Endothelial cell of umbilical vein (primary cell): Measurements from ENCODE around the gene RAI1. TPM values are rescaled to one million over a fixed set of nuclear protein-coding genes. Genes with fewer than 3 reads are reported as not detected.

ENCODE experiments used
- BruUV-seq: library from RNA; stranded (reverse); fragments of 400-500 nt; replicated peaks from 2 replicates; lab custom pipeline; 2021; lab: Mats Ljungman, UMichigan
- CTCF ChIA-PET: fragments of 300-600, 350-600 bp; sonication (Branson Sonifier 250); formaldehyde crosslinking; loops from one replicate; lab custom pipeline; 2021; ENCODE audit warnings: antibody characterized with exemption, inconsistent platforms; lab: Charles Lee
- POLR2A ChIA-PET: fragments of 300-600, 350-600 bp; sonication (Branson Sonifier 250); formaldehyde crosslinking; loops from one replicate; lab custom pipeline; 2021; ENCODE audit warnings: antibody characterized with exemption, inconsistent platforms; lab: Charles Lee
- DNase-seq: peaks from one replicate; pipeline ENCODE4 v3.0.0-alpha.2; 2011; ENCODE audit warnings: low read depth, low spot score
- FAIRE-seq: peaks from 2 replicates; lab custom pipeline; 2011; peaks lifted over from hg19 to GRCh38; lab: Jason Lieb, UNC
- H2AFZ ChIP-seq: 2 replicates; pipeline ENCODE4 v1.6.0; 2012; ENCODE audit warnings: low read depth, low read length, control low read depth, inconsistent platforms
- H3K27ac ChIP-seq: 2 replicates; pipeline ENCODE4 v1.5.1; 2011; ENCODE audit warnings: low read depth, mild to moderate bottlenecking, control low read depth, low read length, moderate library complexity; ENCODE audit not compliant: insufficient read depth
- H3K27me3 ChIP-seq, 2 experiments: 2 replicates each; pipeline versions ENCODE4 v1.6.0 to v1.6.1; 2011; ENCODE audit warnings: low read length in 2 of 2, mixed read lengths in 1 of 2; ENCODE audit not compliant: control insufficient read depth in 2 of 2, insufficient read depth in 2 of 2
- H3K36me3 ChIP-seq, 2 experiments: 2 replicates in 1 of 2; 3 replicates in 1 of 2; pipeline ENCODE4 v1.5.1; 2011; ENCODE audit warnings: low read length in 2 of 2, mild to moderate bottlenecking in 1 of 2, moderate library complexity in 1 of 2; ENCODE audit not compliant: control insufficient read depth in 2 of 2, insufficient read depth in 2 of 2; ENCODE audit errors: extremely low read depth in 1 of 2
- H3K4me1 ChIP-seq: 3 replicates; pipeline ENCODE4 v1.5.1; 2011; ENCODE audit warnings: mild to moderate bottlenecking, low read length; ENCODE audit not compliant: control insufficient read depth, insufficient read depth; ENCODE audit errors: extremely low read depth
- H3K4me2 ChIP-seq: 2 replicates; pipeline ENCODE4 v1.6.1; 2011; ENCODE audit warnings: low read length, control low read depth, mixed read lengths; ENCODE audit not compliant: insufficient read depth
- H3K4me3 ChIP-seq, 3 experiments: fragments of 200-600 bp in 1 of 3; sonication (generic), shearing (Covaris generic) in 1 of 3; replicated peaks in 1 of 3; 2 replicates each; pipeline ENCODE4 v1.5.1; 2011 to 2016; ENCODE audit warnings: control low read depth in 3 of 3, low read length in 3 of 3, mild to moderate bottlenecking in 2 of 3, inconsistent platforms in 1 of 3, low read depth in 1 of 3, moderate library complexity in 1 of 3; ENCODE audit not compliant: insufficient read depth in 1 of 3
- H3K79me2 ChIP-seq: 2 replicates; pipeline ENCODE4 v1.6.0; 2012; ENCODE audit warnings: low read length, inconsistent platforms; ENCODE audit not compliant: control insufficient read depth, insufficient read depth
- H3K9ac ChIP-seq: replicated peaks from 2 replicates; pipeline ENCODE3; 2011; ENCODE audit warnings: low read length, control low read depth; ENCODE audit not compliant: insufficient read depth; ENCODE audit errors: extremely low read depth
- H3K9me1 ChIP-seq: replicated peaks from 3 replicates; pipeline ENCODE4 v1.6.0; 2011; ENCODE audit warnings: mild to moderate bottlenecking, low read length; ENCODE audit not compliant: control insufficient read depth, insufficient read depth; ENCODE audit errors: extremely low read depth
- H3K9me3 ChIP-seq: replicated peaks from 2 replicates; pipeline ENCODE4 v1.5.1; 2012; ENCODE audit warnings: low read length, inconsistent platforms; ENCODE audit not compliant: control insufficient read depth, insufficient read depth
- H4K20me1 ChIP-seq: replicated peaks from 2 replicates; pipeline ENCODE3; 2011; ENCODE audit warnings: mild to moderate bottlenecking, low read length; ENCODE audit not compliant: control insufficient read depth, insufficient read depth; ENCODE audit errors: extremely low read depth
- EZH2 ChIP-seq: IDR thresholded peaks from 2 replicates; pipeline ENCODE4 v1.6.1; 2012; ENCODE audit warnings: borderline replicate concordance, low read depth, mild to moderate bottlenecking, moderate library complexity, low read length, inconsistent platforms; ENCODE audit not compliant: severe bottlenecking
- FOS ChIP-seq: IDR thresholded peaks from 2 replicates; pipeline ENCODE4 v1.6.1; 2011; ENCODE audit warnings: mild to moderate bottlenecking, low read length, moderate library complexity, borderline replicate concordance; ENCODE audit not compliant: insufficient read depth
- GATA2 ChIP-seq: IDR thresholded peaks from 2 replicates; pipeline ENCODE4 v1.7.0; 2011; ENCODE audit warnings: low read depth, mild to moderate bottlenecking, moderate library complexity, mixed read lengths, low read length; ENCODE audit not compliant: insufficient read length, insufficient read depth
- JUN ChIP-seq: IDR thresholded peaks from 2 replicates; pipeline ENCODE4 v1.6.1; 2011; ENCODE audit warnings: borderline replicate concordance, low read depth; ENCODE audit not compliant: insufficient read length, insufficient read depth
- MYC ChIP-seq: IDR thresholded peaks from one replicate; pipeline ENCODE4 v1.6.1; 2011; ENCODE audit warnings: mild to moderate bottlenecking, low read depth, low read length
- POLR2A ChIP-seq: IDR thresholded peaks from 2 replicates; pipeline ENCODE4 v1.6.1; 2012; ENCODE audit warnings: low read depth, mild to moderate bottlenecking, control low read depth, low read length
- POLR2AphosphoS5 ChIP-seq: IDR thresholded peaks from 2 replicates; pipeline ENCODE4 v1.6.1; 2012; ENCODE audit warnings: low read depth, mild to moderate bottlenecking, control low read depth, low read length, moderate library complexity; ENCODE audit not compliant: insufficient read depth
- dilution Hi-C: fragments of 300-500 bp; cut with MboI; formaldehyde crosslinking; loops from one replicate; pipeline ENCODE4 v1.15.0; 2019; ENCODE audit warnings: low sequenced_read_pairs; ENCODE audit not compliant: extremely low pct_ligation_motif_present
- intact Hi-C: fragments of 100-400 bp; cut with micrococcal nuclease; formaldehyde crosslinking; loops from one replicate; pipeline ENCODE4 v1.10.0; 2022
- polyA plus RNA-seq, 4 experiments: library from polyadenylated mRNA; depleted of rRNA in 3 of 4; stranded (reverse) in 3 of 4; unstranded in 1 of 4; fragments of >200 nt; gene quantifications; 2 replicates each; pipeline versions ENCODE4 v1.2.1 to v1.2.3, GENCODE V29; 2011 to 2012; ENCODE audit warnings: missing spikeins in 1 of 4
- total RNA-seq: library from RNA; stranded (reverse); gene quantifications from 2 replicates; pipeline ENCODE4 v1.2.3, GENCODE V29; 2021
- TF ChIP-seq, protein P1 (sequence below): IDR thresholded peaks from 2 replicates; pipeline ENCODE4 v1.6.1; 2011; ENCODE audit not compliant: insufficient read depth, insufficient read length
- TF ChIP-seq, protein P2 (sequence below), 2 donors: IDR thresholded peaks; 1 replicate in 1 of 2; 2 replicates in 1 of 2; pipeline ENCODE4 v1.5.1; 2011; ENCODE audit warnings: low read length in 2 of 2, mild to moderate bottlenecking in 2 of 2, moderate library complexity in 2 of 2, control low read depth in 1 of 2, inconsistent platforms in 1 of 2, low read depth in 1 of 2; ENCODE audit not compliant: insufficient read depth in 1 of 2; ENCODE audit errors: extremely low read depth in 1 of 2

The RAI1 gene
- total and polyA plus RNA-seq, 2 donors (not counting 3 experiments of a cell fraction or from before 2014, with no cell fraction given): 7.8 to 43.3 TPM

DNA sequence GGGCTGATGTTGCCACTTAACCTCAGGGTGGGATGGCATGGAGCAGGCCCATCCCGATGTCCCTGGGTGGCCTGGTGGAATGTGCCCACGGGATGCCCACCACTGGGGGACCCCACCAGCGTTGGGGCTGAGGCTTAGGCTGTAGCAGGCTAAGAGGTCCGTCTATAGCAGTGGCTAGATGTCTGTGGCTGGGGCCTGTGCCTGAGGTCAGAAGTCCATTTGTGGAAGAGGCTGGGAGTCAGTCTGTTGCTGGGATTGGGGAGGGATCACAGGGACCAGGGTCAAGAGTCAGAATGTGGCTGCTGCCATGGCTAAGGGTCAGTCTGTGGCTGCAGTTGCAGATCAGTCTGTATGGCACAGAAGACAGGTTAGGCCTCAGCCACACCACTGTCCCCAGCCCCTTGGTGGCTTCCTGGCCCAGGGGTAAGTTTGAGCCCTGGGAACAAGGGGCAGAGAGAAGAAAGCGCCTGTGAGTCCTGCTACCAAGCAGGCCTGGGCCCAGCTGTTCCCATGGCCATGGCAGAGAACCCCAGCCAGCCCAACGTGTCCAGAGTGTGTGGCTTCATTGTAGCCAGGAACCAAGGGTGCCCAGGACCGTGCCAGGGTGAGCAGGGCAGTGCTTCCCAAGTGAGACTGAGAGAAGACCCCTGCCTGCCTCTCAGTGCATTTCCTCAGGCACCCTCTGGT lies 35.7 kb downstream of the RAI1 start:
- FAIRE-seq (no peak), DNase-seq (no peak)
- no peaks in the 10 kb centered on the region for H4K20me1 ChIP-seq
- dilution Hi-C loops (no loop called here), intact Hi-C loops (no loop called here)
- TF ChIP-seq MYC (no peak), FOS (no peak), POLR2AphosphoS5 (no peak), POLR2A (no peak), JUN (no peak), EZH2 (no peak), GATA2 (no peak)
- TF ChIP-seq, protein P1, sequence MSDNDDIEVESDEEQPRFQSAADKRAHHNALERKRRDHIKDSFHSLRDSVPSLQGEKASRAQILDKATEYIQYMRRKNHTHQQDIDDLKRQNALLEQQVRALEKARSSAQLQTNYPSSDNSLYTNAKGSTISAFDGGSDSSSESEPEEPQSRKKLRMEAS: no peak
- TF ChIP-seq, protein P2, sequence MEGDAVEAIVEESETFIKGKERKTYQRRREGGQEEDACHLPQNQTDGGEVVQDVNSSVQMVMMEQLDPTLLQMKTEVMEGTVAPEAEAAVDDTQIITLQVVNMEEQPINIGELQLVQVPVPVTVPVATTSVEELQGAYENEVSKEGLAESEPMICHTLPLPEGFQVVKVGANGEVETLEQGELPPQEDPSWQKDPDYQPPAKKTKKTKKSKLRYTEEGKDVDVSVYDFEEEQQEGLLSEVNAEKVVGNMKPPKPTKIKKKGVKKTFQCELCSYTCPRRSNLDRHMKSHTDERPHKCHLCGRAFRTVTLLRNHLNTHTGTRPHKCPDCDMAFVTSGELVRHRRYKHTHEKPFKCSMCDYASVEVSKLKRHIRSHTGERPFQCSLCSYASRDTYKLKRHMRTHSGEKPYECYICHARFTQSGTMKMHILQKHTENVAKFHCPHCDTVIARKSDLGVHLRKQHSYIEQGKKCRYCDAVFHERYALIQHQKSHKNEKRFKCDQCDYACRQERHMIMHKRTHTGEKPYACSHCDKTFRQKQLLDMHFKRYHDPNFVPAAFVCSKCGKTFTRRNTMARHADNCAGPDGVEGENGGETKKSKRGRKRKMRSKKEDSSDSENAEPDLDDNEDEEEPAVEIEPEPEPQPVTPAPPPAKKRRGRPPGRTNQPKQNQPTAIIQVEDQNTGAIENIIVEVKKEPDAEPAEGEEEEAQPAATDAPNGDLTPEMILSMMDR (IDR thresholded peaks at IDR 0.05; ENCODE audit: extremely low read depth in 1 of 2, insufficient read depth in 1 of 2, low read depth in 1 of 2, low read length in 2 of 2): no peak
- no peaks in the 10 kb centered on the region for H3K9me1 ChIP-seq
- H3K4me3 ChIP-seq: no peak overlapping the region
- ChIA-PET CTCF (no interaction called here), POLR2A (no interaction called here)
- H3K9me3 ChIP-seq: no peaks in the 10 kb centered on the region
- no peak overlapping the region for H3K4me2 ChIP-seq
- peaks cover 54% of the 10 kb centered on the region for H3K79me2 ChIP-seq
- no peaks in the 10 kb centered on the region for H3K27me3 ChIP-seq
- H2AFZ ChIP-seq: no peak overlapping the region
- H3K36me3 ChIP-seq: no peaks in the 10 kb centered on the region
- no TSS peak for BruUV-seq
- H3K4me1 ChIP-seq: peaks cover 15% of the 10 kb centered on the region
- no peak overlapping the region for H3K27ac ChIP-seq
- no peak overlapping the region for H3K9ac ChIP-seq
